Ascending aorta (tissue), 2 donors: Measurements from ENCODE around the gene PHF12. TPM values are rescaled to one million over a fixed set of nuclear protein-coding genes. Genes with fewer than 3 reads are reported as not detected.
"Not testable (repeated sequence)": the region's sequence is repeated elsewhere in the genome, so short reads cannot be mapped to it uniquely, and the experiment has no call there.

ENCODE experiments used
- DNase-seq, 2 donors: peaks; one replicate each; pipeline ENCODE4 v3.0.0-alpha.2; 2019; ENCODE audit warnings: low spot score in 2 of 2
- H3K27ac ChIP-seq, 2 donors: fragments of 200-600 bp; sonication (generic); one replicate each; pipeline ENCODE4 v1.5.1; 2016 to 2017; ENCODE audit warnings: mild to moderate bottlenecking in 1 of 2
- H3K27me3 ChIP-seq: fragments of 200-600 bp; sonication (generic); one replicate; pipeline ENCODE4 v1.5.1; 2017
- H3K36me3 ChIP-seq, 2 donors: fragments of 200-600 bp; sonication (generic); one replicate each; pipeline ENCODE4 v1.5.1; 2016
- H3K4me1 ChIP-seq, 2 donors: fragments of 200-600 bp; sonication (generic); one replicate each; pipeline ENCODE4 v1.5.1; 2016 to 2017; ENCODE audit warnings: mild to moderate bottlenecking in 1 of 2
- H3K4me3 ChIP-seq, 2 donors: fragments of 200-600 bp; sonication (generic); one replicate each; pipeline ENCODE4 v1.5.1; 2016 to 2017; ENCODE audit warnings: mild to moderate bottlenecking in 1 of 2
- H3K9me3 ChIP-seq, 2 donors: fragments of 200-600 bp; sonication (generic); one replicate each; pipeline ENCODE4 v1.5.1; 2016
- CTCF ChIP-seq, 3 experiments: fragments of 200-600 bp in 2 of 3; fragments of 450-650 bp in 1 of 3; sonication (generic) in 2 of 3; IDR thresholded peaks; one replicate each; pipeline ENCODE4 v1.5.1; 2016 to 2019; ENCODE audit warnings: antibody characterized with exemption in 3 of 3, mild to moderate bottlenecking in 1 of 3, moderate library complexity in 1 of 3
- intact Hi-C: fragments of 100-400 bp; cut with DNase I; formaldehyde crosslinking; loops from one replicate; pipeline ENCODE4 v1.15.1; 2023
- total RNA-seq: library from RNA; depleted of rRNA; stranded (reverse); fragments of >200 nt; gene quantifications from one replicate; pipeline ENCODE4 v1.1.0, GENCODE V29; 2016

The PHF12 gene
- total RNA-seq, 1 donor from 2014 or later, result 35.0 TPM

DNA sequence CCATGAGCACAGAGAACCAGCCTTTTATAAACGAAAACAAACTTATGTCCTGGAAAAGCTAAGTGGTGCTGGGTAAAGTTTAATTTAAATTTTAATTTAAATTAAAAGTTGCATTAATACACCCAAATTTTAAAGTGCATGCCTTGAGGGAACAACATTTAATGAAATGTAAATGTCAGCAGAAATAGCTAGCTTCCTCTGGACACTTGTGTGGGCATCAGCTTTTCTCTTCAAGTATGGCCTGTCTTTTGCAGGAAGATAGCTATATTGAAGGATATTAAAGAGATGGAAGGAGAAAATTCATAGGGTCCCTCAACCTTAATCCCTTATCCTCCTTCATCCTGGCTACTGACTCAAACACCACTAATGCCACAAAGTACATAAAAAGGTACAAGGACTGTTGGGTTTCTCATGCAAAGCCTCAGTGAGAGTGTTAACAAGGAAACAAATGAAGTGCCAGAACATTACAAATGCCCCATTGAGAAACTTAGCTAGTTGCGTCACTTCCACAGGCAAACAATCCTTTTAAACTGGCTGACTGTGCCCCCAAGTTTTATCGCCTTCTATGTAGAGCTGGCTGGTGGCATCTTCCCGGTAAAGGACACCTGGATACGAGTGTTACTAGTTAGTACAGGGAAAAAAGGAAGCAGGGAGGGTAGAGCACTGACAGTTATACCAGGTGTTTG, 14.1 kb downstream of the PHF12 start:
- DNase-seq, result no peak
- H3K27ac ChIP-seq, result no peak overlapping the region
- H3K9me3 ChIP-seq, result no peaks in the 10 kb centered on the region
- H3K4me3 ChIP-seq, result no peak overlapping the region
- intact Hi-C loops, result no loop called here
- no peaks in the 10 kb centered on the region for H3K36me3 ChIP-seq
- H3K27me3 ChIP-seq, result no peaks in the 10 kb centered on the region
- peaks cover 7 to 35% of the 10 kb centered on the region in 2 donors for H3K4me1 ChIP-seq
- TF ChIP-seq CTCF (IDR thresholded peaks at IDR 0.05), result no peak

DNA sequence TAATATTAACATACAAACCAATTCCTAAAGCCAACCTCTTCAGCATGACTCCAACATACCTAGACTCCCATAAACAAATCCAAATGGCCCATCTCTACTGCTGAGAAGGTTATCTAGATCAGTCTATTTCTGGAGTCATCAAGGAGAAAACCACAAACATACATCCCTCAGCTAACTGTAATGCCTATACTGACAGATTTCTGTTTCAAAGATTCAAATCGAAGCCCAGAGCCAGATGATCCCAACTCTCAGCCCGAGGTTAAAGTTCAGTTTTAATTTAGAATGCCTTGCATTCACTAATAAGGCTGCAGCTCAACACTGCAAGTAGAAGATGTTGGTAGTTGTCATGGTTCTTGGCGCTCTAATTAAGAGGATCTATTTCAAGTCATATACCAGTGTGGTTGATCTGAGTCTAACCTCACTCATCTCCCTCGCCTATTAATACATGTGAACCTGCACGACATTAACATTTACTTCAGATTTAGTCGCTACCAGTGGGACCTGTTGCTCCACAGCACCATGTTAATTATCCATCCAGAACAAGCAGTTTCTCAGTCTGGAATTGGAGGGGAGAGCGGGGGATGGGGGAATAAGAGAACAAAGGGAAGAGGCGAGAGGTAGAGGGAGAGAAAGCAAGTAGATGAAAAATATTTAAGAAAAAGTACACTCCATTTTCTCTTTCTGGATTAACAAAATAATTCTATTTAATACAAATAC, 15.4 kb downstream of the PHF12 start:
- peaks cover 7 to 30% of the 10 kb centered on the region in 2 donors for H3K4me1 ChIP-seq
- DNase-seq, result no peak
- H3K27ac ChIP-seq, result no peak overlapping the region
- intact Hi-C loops, result no loop called here
- no peak overlapping the region for H3K4me3 ChIP-seq
- no peaks in the 10 kb centered on the region for H3K27me3 ChIP-seq
- no peaks in the 10 kb centered on the region for H3K36me3 ChIP-seq
- TF ChIP-seq CTCF (IDR thresholded peaks at IDR 0.05), result no peak
- no peaks in the 10 kb centered on the region for H3K9me3 ChIP-seq

- H3K9me3 ChIP-seq, H3K27ac ChIP-seq, H3K36me3 ChIP-seq, intact Hi-C loops, DNase-seq, H3K27me3 ChIP-seq, H3K4me3 ChIP-seq: not testable (repeated sequence)
- peaks cover 7 to 22% of the 10 kb centered on the region in 2 donors for H3K4me1 ChIP-seq
Observed at GRCh38 chr17:28934508-28934907, 16.8 kb downstream of the PHF12 start.

- Histone ChIP-seq H3K9me3 (peaks cover 0 to 5% of the 10 kb centered on the region in 2 donors), H3K27me3 (no peaks in the 10 kb centered on the region), H3K27ac (no peak overlapping the region), H3K4me3 (no peak overlapping the region), H3K4me1 (no peaks in the 10 kb centered on the region), H3K36me3 (peaks cover 0 to 13% of the 10 kb centered on the region in 2 donors)
- no peak for DNase-seq
- intact Hi-C loops, result no loop called here
- TF ChIP-seq CTCF (IDR thresholded peaks at IDR 0.05), result no peak
Observed at GRCh38 chr17:28929787-28930186, 21.5 kb downstream of the PHF12 start.

GRCh38 chr17:28928061-28928460, 23.3 kb downstream of the PHF12 start:
- Histone ChIP-seq H3K4me3 (no peak overlapping the region), H3K27ac (no peak overlapping the region), H3K9me3 (peaks cover 0 to 5% of the 10 kb centered on the region in 2 donors), H3K36me3 (peaks cover 11 to 27% of the 10 kb centered on the region in 2 donors), H3K27me3 (no peaks in the 10 kb centered on the region), H3K4me1 (no peaks in the 10 kb centered on the region)
- no peak for DNase-seq
- intact Hi-C loops, result no loop called here
- TF ChIP-seq CTCF (IDR thresholded peaks at IDR 0.05), result no peak

- peaks cover 18 to 39% of the 10 kb centered on the region in 2 donors for H3K36me3 ChIP-seq
- no peak for DNase-seq
- H3K27me3 ChIP-seq, result no peaks in the 10 kb centered on the region
- no peak for TF ChIP-seq CTCF (IDR thresholded peaks at IDR 0.05)
- H3K4me3 ChIP-seq, result no peak overlapping the region
- H3K4me1 ChIP-seq, result no peaks in the 10 kb centered on the region
- intact Hi-C loops, result no loop called here
- peaks cover 0 to 5% of the 10 kb centered on the region in 2 donors for H3K9me3 ChIP-seq
- peak overlapping the region; percentile 17 to 50 for H3K27ac ChIP-seq
Observed at GRCh38 chr17:28926786-28927185, 24.5 kb downstream of the PHF12 start.
